Measurements from ENCODE around the gene SLC22A31. TPM values are rescaled to one million over a fixed set of nuclear protein-coding genes. Genes with fewer than 3 reads are reported as not detected.
"Not testable (repeated sequence)": the region's sequence is repeated elsewhere in the genome, so short reads cannot be mapped to it uniquely, and the experiment has no call there.

SLC22A31 gene
- total and polyA plus RNA-seq, 2 donors (not counting 3 experiments of a cell fraction or from before 2014, with no cell fraction given), result 1.0 TPM; not detected in 1

GRCh38 chr16:89185887-89186592 lies 14.3 kb downstream of the SLC22A31 start:
- H3K79me2 ChIP-seq (ENCODE audit: control insufficient read depth, insufficient read depth, low read length); H3K4me2 ChIP-seq (ENCODE audit: insufficient read depth, low read length); H3K9ac ChIP-seq (replicated peaks; ENCODE audit: extremely low read depth, insufficient read depth, low read length); H3K9me1 ChIP-seq (replicated peaks; ENCODE audit: control insufficient read depth, extremely low read depth, insufficient read depth, low read length); POLR2A ChIA-PET; H3K36me3 ChIP-seq (ENCODE audit: control insufficient read depth in 2 of 2, extremely low read depth in 1 of 2, insufficient read depth in 2 of 2, low read length in 2 of 2); H3K4me1 ChIP-seq (ENCODE audit: control insufficient read depth, extremely low read depth, insufficient read depth, low read length); H3K27me3 ChIP-seq (ENCODE audit: control insufficient read depth in 2 of 2, insufficient read depth in 2 of 2, low read length in 2 of 2); H3K27ac ChIP-seq (ENCODE audit: insufficient read depth, low read depth, low read length); FAIRE-seq; H3K9me3 ChIP-seq (replicated peaks; ENCODE audit: control insufficient read depth, insufficient read depth, low read length); DNase-seq (ENCODE audit: low read depth, low spot score); H3K4me3 ChIP-seq (replicated peaks in 1 of 3; ENCODE audit: insufficient read depth in 1 of 3, low read depth in 1 of 3, low read length in 3 of 3); H2AFZ ChIP-seq (ENCODE audit: low read depth, low read length); dilution Hi-C loops (cut with MboI; ENCODE audit: extremely low pct_ligation_motif_present, low sequenced_read_pairs); H4K20me1 ChIP-seq (replicated peaks; ENCODE audit: control insufficient read depth, extremely low read depth, insufficient read depth, low read length); BruUV-seq (replicated peaks); intact Hi-C loops (cut with micrococcal nuclease): not testable (repeated sequence)
- CTCF ChIA-PET, result interaction anchor here (1.4 kb wide), 1 partner anchor 12 kb away, joined by 4 read pairs; no protein-coding TSS in a partner anchor

- dilution Hi-C loops (cut with MboI; ENCODE audit: extremely low pct_ligation_motif_present, low sequenced_read_pairs), result no loop called here
Measured at GRCh38 chr16:89184933-89185794, 15.2 kb downstream of the SLC22A31 start.

More at GRCh38 chr16:89184933-89185794, 15.2 kb downstream of the SLC22A31 start:
- no peaks in the 10 kb centered on the region for H3K9me1 ChIP-seq (replicated peaks; ENCODE audit: control insufficient read depth, extremely low read depth, insufficient read depth, low read length)
- DNase-seq (ENCODE audit: low read depth, low spot score) (no peak), FAIRE-seq (no peak)
- no peak overlapping the region for H3K4me3 ChIP-seq (replicated peaks in 1 of 3; ENCODE audit: insufficient read depth in 1 of 3, low read depth in 1 of 3, low read length in 3 of 3)
- no peak overlapping the region for H3K9ac ChIP-seq (replicated peaks; ENCODE audit: extremely low read depth, insufficient read depth, low read length)
- H3K27me3 ChIP-seq (ENCODE audit: control insufficient read depth in 2 of 2, insufficient read depth in 2 of 2, low read length in 2 of 2), result peaks cover 0 to 4% of the 10 kb centered on the region in 2 experiments
- no peak overlapping the region for H3K27ac ChIP-seq (ENCODE audit: insufficient read depth, low read depth, low read length)
- POLR2A ChIA-PET, result no interaction called here
- H3K79me2 ChIP-seq (ENCODE audit: control insufficient read depth, insufficient read depth, low read length), result no peaks in the 10 kb centered on the region
- TF ChIP-seq POLR2A (IDR thresholded peaks at IDR 0.05; ENCODE audit: low read depth, low read length) (no peak), EZH2 (IDR thresholded peaks at IDR 0.05; ENCODE audit: borderline replicate concordance, low read depth, low read length, severe bottlenecking) (no peak), JUN (IDR thresholded peaks at IDR 0.05; ENCODE audit: borderline replicate concordance, insufficient read depth, insufficient read length, low read depth) (no peak), CTCF (IDR thresholded peaks at IDR 0.05; ENCODE audit: extremely low read depth in 1 of 2, insufficient read depth in 1 of 2, low read depth in 1 of 2, low read length in 2 of 2) (no peak), FOS (IDR thresholded peaks at IDR 0.05; ENCODE audit: borderline replicate concordance, insufficient read depth, low read length) (no peak)
- CTCF ChIA-PET, result interaction anchor here (1.4 to 1.8 kb wide), 2 partner anchors 8 to 11 kb away, joined by 4 read pairs; no protein-coding TSS in a partner anchor
- H3K36me3 ChIP-seq (ENCODE audit: control insufficient read depth in 2 of 2, extremely low read depth in 1 of 2, insufficient read depth in 2 of 2, low read length in 2 of 2), result no peaks in the 10 kb centered on the region
- BruUV-seq (replicated peaks), result no TSS peak
- no peaks in the 10 kb centered on the region for H3K9me3 ChIP-seq (replicated peaks; ENCODE audit: control insufficient read depth, insufficient read depth, low read length)
- H3K4me2 ChIP-seq (ENCODE audit: insufficient read depth, low read length), result no peak overlapping the region
- H3K4me1 ChIP-seq (ENCODE audit: control insufficient read depth, extremely low read depth, insufficient read depth, low read length), result no peaks in the 10 kb centered on the region
- no peaks in the 10 kb centered on the region for H4K20me1 ChIP-seq (replicated peaks; ENCODE audit: control insufficient read depth, extremely low read depth, insufficient read depth, low read length)
- no peak overlapping the region for H2AFZ ChIP-seq (ENCODE audit: low read depth, low read length)
- intact Hi-C loops (cut with micrococcal nuclease), result no loop called here

Data from endothelial cell of umbilical vein (primary cell).